Kidney (tissue), 14 donors: ENCODE results near the gene OXLD1. TPM values are rescaled to one million over a fixed set of nuclear protein-coding genes. Genes with fewer than 3 reads are reported as not detected.

Experiments used
- DNase-seq, 5 donors: peaks; one replicate each; pipeline ENCODE4 v3.0.0-alpha.2; 2013 to 2020
- FAIRE-seq: peaks from 2 replicates; lab custom pipeline; 2012; peaks lifted over from hg19 to GRCh38; lab: Jason Lieb, UNC
- H3K27ac ChIP-seq, 2 donors: one replicate each; pipeline ENCODE4 v1.7.0; 2013; ENCODE audit warnings: low read depth in 2 of 2, low read length in 2 of 2, inconsistent platforms in 1 of 2
- H3K27me3 ChIP-seq: one replicate; pipeline ENCODE4 v1.7.1; 2013; ENCODE audit warnings: low read length, inconsistent platforms; ENCODE audit not compliant: control insufficient read depth, insufficient read depth
- H3K36me3 ChIP-seq, 3 donors: one replicate each; pipeline versions ENCODE4 v1.7.0 to v1.7.1; 2013; ENCODE audit warnings: low read length in 3 of 3, control low read depth in 1 of 3, inconsistent platforms in 1 of 3; ENCODE audit not compliant: insufficient read depth in 3 of 3, control insufficient read depth in 2 of 3
- H3K4me1 ChIP-seq, 3 donors: one replicate each; pipeline versions ENCODE4 v1.7.0 to v1.7.1; 2013; ENCODE audit warnings: low read length in 3 of 3, inconsistent platforms in 1 of 3, low read depth in 1 of 3; ENCODE audit not compliant: control insufficient read depth in 2 of 3, insufficient read depth in 2 of 3
- H3K4me3 ChIP-seq, 3 donors: one replicate each; pipeline versions ENCODE4 v1.7.0 to v1.8.1; 2013; ENCODE audit warnings: low read length in 3 of 3, control low read depth in 1 of 3, inconsistent platforms in 1 of 3
- H3K9ac ChIP-seq, 3 donors: one replicate each; pipeline versions ENCODE4 v1.7.0 to v1.7.1; 2013; ENCODE audit warnings: low read length in 3 of 3, control low read depth in 1 of 3, inconsistent platforms in 1 of 3
- H3K9me3 ChIP-seq, 3 donors: one replicate each; pipeline versions ENCODE4 v1.7.0 to v1.7.1; 2013; ENCODE audit warnings: low read length in 3 of 3, control low read depth in 1 of 3, inconsistent platforms in 1 of 3; ENCODE audit not compliant: control insufficient read depth in 2 of 3, insufficient read depth in 1 of 3
- intact Hi-C: fragments of 100-400 bp; cut with DNase I; formaldehyde crosslinking; loops from one replicate; pipeline ENCODE4 v1.11.1; 2022
- polyA plus RNA-seq: library from polyadenylated mRNA; stranded (reverse); fragments of 350-450 nt; fragmentation: Illumina TruSeq; extraction: RNeasy Lipid Tissue Mini Kit (QIAGEN cat#74804); gene quantifications from one replicate; pipeline ENCODE4 v1.2.3, GENCODE V29; 2014; ENCODE audit warnings: low read depth, low replicate concordance; ENCODE audit not compliant: insufficient read depth
- total RNA-seq: library from RNA; stranded (reverse); fragmentation: NEBNext Ultra II Directional; extraction: Animal tissue kit (Norgen Biotek cat#: 25700); gene quantifications from one replicate; pipeline ENCODE4 v1.2.1, GENCODE V29; 2021
- TF ChIP-seq, protein P1 (sequence below): IDR thresholded peaks from 3 replicates; pipeline ENCODE4 v1.5.1; 2012; ENCODE audit warnings: mild to moderate bottlenecking, moderate library complexity, borderline replicate concordance; ENCODE audit not compliant: insufficient read depth; ENCODE audit errors: extremely low read depth
- donor health status: control.
- donor health status: control.
- donor health status: control.
- donor health status: control.
- donor health status: control.
- donor health status: DM: yes; HTN: yes; CAD: no.
- donor health status: Normal renal cell carcinoma (clear cell type).

Gene OXLD1
- total and polyA plus RNA-seq, 2 donors from 2014 or later = 28.2 to 51.9 TPM

DNA sequence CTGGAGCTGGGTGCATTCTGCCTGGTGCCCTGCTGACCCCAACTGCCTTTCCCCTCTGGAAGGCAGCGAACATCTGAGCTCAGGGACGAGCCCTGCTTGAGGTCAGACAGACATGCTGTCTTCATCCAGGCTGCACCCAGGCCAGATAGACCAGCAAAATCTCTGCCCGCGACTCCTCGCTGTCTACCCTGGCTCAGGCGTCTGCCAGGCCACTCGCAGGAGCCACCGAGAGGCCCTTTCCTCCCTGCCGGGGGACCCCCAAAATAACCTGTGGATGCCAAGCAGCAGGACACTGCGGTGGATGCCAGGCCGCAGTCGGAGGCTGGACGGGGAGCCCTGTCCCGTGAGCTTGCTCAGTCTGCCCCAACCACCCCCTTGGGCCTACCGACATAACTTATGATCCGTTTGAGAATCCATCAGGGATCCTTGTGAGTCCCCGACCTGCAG lies 42.4 kb upstream of the OXLD1 start:
- peaks cover 0 to 5% (median 0%) of the 10 kb centered on the region in 3 donors for H3K36me3 ChIP-seq
- peaks cover 0 to 34% (median 7%) of the 10 kb centered on the region in 3 donors for H3K4me1 ChIP-seq
- no peaks in the 10 kb centered on the region for H3K9me3 ChIP-seq
- H3K4me3 ChIP-seq = no peak overlapping the region
- H3K27me3 ChIP-seq = peaks cover 4% of the 10 kb centered on the region
- no peak for FAIRE-seq
- intact Hi-C loops = no loop called here
- DNase-seq = peak in 1 of 5 donors; percentile 70
- no peak overlapping the region for H3K9ac ChIP-seq
- TF ChIP-seq, protein P1, sequence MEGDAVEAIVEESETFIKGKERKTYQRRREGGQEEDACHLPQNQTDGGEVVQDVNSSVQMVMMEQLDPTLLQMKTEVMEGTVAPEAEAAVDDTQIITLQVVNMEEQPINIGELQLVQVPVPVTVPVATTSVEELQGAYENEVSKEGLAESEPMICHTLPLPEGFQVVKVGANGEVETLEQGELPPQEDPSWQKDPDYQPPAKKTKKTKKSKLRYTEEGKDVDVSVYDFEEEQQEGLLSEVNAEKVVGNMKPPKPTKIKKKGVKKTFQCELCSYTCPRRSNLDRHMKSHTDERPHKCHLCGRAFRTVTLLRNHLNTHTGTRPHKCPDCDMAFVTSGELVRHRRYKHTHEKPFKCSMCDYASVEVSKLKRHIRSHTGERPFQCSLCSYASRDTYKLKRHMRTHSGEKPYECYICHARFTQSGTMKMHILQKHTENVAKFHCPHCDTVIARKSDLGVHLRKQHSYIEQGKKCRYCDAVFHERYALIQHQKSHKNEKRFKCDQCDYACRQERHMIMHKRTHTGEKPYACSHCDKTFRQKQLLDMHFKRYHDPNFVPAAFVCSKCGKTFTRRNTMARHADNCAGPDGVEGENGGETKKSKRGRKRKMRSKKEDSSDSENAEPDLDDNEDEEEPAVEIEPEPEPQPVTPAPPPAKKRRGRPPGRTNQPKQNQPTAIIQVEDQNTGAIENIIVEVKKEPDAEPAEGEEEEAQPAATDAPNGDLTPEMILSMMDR = no peak
- no peak overlapping the region for H3K27ac ChIP-seq

DNA sequence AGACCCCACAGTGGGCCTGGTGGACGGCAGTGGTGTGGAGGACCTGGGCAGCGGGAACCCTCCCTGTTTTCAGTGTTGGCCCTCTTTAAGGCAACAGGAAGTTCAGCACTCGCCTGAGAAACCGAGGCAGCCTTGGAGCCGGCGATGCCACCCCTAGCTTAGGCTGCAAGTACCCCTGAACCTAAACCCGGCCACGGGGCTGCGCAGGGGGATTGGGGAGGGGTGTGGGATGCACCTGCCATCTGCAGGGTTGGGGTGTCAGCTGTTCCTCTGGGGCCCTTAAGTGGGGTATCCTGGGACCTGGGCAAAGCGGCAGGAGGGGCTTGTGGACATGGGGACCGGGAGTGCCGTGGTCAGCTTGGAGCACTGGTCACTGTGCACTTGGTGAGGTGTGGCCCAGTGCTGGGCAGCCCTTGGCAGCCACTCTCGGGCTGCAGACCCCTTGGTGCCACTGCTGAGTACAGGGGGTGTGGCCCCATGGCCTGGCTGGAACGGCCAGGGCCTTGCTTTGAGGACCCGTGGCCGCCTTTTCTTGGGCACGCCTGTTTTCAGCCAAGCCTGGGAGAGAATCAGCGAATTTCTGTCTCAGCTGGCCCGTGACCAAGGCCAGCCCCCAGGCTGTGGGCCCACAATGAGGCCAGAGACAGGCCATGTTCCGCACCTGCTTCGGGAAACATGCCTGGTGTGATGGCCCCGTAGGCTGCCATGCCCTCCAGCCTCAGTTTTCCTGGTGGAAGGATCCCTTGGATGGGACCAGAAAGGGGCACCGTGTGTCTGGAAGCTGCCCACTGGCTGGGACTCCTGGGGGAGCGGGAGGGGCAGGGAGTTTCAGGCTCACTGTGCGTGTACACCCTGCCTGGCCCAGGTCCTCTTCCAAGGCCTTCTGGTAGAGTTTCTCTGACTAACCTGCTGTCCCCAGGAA lies 41.6 kb upstream of the OXLD1 start:
- FAIRE-seq = no peak

DNA sequence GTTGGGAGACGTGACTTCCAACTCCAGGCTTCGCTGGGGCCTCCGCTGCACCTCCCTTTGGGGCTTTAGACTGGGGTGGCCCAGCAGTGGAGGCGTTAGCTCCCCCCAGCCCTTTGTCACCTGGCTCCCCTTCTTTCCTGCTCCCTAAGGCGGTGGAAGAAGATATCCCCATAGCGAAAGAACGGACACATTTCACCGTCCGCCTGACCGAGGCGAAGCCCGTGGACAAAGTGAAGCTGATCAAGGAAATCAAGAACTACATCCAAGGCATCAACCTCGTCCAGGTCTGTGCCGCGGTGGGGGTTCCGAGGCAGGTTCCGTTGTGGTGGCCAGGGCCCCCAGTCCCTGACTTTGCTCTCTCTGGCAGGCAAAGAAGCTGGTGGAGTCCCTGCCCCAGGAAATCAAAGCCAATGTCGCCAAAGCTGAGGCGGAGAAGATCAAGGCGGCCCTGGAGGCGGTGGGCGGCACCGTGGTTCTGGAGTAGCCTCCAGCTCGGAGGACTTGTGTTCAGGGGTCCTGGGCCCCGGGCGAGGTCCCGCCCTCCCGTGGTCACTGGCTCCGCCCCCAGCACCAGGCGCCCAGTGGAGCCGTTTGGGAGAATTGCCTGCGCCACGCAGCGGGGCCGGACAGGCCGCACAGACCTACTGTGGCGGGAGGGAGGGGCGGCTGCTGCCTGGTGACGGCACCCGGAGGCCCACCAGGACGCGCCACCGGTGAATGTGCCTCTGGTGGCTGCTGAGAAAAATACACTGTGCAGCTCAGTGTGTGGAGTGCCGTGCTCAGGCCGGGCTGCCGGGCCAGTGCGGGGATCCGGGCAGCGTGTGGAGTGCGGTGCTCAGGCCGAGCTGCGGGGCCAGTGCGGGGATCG lies 40.6 kb upstream of the OXLD1 start:
- Histone ChIP-seq H3K9ac (no peak overlapping the region), H3K27ac (no peak overlapping the region), H3K9me3 (no peaks in the 10 kb centered on the region), H3K4me1 (peaks cover 0 to 29% (median 7%) of the 10 kb centered on the region in 3 donors), H3K27me3 (peaks cover 4% of the 10 kb centered on the region), H3K36me3 (peaks cover 0 to 5% (median 0%) of the 10 kb centered on the region in 3 donors), H3K4me3 (no peak overlapping the region)
- FAIRE-seq (no peak), DNase-seq (peak in 1 of 5 donors; percentile 78)
- intact Hi-C loops = no loop called here
- TF ChIP-seq, protein P1 = no peak

More for the DNA sequence above, 41.6 kb upstream of the OXLD1 start:
- Histone ChIP-seq H3K9ac (no peak overlapping the region), H3K9me3 (no peaks in the 10 kb centered on the region), H3K27me3 (peaks cover 4% of the 10 kb centered on the region), H3K4me3 (no peak overlapping the region), H3K4me1 (peaks cover 0 to 27% (median 7%) of the 10 kb centered on the region in 3 donors), H3K36me3 (peaks cover 0 to 5% (median 0%) of the 10 kb centered on the region in 3 donors), H3K27ac (no peak overlapping the region)
- TF ChIP-seq, protein P1 = no peak
- intact Hi-C loops = no loop called here
- DNase-seq = peak in 1 of 5 donors; percentile 71
